UCSD-AML1 (cell line): ENCODE data around the gene PPIL1.

ENCODE experiments used
- DNase-seq: peaks from one replicate; lab custom pipeline; 2025; ENCODE audit not compliant: unreplicated experiment; lab: John Stamatoyannopoulos, UW

Gene PPIL1

DNA sequence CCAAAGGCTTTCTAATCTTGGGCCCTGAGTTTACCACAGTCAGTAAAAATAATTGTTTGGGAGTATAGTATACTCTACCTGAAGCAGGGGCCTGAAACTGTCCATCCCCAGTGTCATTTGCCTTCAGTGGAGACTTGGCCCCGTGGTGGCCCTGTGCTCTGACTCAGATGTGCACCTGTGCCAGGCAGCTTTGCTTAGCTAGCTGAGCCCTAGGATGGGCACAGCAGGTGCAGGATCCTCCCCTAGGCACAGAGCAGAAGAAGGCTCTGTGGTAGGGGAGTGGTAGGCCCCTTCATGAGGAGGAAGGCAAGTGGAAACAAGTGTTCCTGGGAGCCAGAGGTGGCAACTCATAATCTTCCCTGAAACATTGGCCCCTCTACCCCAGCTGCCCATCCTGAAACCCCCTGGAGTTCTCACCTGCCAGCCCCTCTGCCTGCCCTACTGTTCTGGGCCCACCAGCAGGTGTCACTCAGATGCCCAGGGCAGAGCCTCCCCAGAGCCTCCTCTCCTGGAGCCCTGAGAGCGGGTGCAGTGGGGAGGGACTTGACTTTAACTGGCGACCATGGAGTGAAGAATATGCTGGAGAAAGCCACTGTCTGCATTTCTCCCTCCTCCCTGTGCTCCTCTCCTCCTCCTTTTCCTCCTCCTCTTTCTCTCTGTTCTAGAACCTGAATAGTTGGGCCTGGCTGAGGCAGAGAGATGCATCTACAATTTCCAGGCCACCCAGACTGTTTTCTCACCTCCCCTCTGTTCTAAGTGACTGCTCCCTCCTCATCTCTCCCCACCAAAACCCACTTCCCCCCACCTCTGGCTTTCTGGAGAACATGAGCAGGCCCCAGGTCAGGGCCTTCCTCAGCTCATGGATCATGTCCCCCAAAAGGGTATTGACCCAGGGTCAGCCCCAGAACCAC is 38.2 kb downstream of the PPIL1 start:
- no peak for DNase-seq

DNA sequence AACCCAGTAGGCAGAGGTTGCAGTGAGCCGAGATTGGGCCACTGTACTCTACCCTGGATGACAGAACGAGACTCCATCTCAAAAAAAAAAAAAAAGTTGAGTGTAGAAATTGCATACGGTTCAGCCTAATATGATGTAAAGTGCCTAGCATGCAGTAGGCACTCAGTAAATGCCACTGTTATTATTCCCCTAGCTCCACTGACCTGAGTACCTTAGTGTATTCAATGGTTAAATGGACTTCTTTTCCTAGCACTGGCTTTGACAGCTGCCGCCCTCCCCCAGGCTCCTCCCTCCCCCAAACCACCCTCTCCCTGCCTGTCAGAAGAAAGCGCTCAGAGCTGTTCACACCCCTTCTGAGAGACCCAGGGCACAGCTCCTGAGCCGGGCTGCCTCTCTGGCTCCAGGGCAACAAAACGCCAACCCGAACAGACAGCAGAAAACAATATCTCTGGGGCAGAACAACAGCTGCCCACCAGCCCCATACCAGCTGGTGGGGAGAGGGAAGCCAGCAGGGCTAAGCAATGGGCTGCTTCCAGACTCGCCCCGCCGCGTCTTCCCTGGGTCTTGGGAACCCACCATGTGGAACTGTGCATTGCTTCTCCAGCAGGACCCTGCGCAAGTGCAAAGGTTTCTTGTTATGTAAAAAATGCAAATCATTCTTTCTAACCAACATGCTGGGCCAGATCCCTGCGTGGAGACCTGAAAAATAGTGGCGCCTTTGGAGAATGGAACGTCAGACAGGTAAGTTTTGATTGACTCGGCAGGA is 39.8 kb downstream of the PPIL1 start:
- DNase-seq, result no peak

DNA sequence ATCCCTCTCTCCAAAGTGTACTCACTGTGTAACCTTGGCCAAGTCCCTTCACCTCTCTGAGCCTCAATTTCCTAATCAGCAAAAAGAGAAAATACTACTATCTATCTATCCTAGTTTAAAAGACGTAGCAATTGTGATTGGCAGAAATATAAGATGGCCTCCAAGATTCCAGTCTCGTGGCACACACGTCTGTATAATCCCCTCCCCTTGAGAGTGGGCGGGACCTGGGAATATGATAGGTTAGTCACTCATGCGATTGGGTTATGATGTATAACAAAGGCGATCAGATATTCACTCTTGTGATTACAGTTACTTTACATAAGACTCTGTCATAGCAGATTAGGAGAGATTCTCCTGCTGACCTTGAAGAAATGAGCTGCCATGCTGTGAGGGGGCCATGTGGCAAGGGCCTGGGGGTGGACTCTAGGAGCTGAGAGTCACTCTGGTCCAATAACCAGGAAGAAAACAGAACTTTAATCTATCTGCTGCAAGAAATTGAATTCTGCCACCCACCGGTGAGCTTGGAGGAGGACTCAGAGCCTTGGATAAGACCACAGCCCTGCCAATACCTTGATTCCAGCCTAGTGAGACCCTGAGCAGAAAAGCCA is 41.3 kb downstream of the PPIL1 start:
- no peak for DNase-seq

DNA sequence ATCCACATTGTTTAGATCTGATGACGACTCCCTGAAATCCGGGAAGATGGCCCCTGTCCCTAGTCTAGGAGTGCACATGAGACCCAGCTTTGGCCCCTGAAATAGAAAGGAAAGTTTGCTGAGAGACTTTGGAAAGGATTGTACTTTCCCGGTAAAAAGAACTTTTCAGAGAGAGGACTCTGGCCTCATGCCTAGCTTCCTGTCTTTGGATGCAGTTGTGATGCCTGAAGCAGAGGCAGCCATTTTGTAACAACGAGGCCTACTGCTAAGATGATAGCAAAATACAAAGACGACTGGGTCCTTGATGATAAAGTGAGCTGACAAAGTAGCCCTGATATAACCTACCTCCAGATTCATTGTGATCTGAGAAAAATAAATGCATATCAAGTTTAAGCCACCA is 42.3 kb downstream of the PPIL1 start:
- DNase-seq, result no peak

DNA sequence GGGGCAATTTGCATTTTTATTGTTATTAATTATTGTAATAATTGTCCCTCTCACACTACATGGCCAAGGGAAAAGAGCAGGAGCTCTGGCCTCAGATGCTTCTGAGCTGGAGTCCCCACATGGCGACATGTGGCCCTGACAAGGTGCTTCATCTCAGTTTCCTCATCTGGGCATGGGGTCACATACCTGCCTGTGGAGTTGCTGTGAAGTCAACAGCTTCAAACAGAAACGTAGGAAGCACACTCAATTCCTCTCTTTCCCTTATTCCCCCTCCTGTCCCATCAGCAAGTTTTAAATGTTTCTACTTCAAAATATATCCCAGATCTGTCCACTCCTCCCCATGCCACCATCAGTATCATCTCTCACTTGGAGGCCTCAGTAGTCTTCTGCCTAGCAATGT is 44.0 kb downstream of the PPIL1 start:
- DNase-seq, result no peak

DNA sequence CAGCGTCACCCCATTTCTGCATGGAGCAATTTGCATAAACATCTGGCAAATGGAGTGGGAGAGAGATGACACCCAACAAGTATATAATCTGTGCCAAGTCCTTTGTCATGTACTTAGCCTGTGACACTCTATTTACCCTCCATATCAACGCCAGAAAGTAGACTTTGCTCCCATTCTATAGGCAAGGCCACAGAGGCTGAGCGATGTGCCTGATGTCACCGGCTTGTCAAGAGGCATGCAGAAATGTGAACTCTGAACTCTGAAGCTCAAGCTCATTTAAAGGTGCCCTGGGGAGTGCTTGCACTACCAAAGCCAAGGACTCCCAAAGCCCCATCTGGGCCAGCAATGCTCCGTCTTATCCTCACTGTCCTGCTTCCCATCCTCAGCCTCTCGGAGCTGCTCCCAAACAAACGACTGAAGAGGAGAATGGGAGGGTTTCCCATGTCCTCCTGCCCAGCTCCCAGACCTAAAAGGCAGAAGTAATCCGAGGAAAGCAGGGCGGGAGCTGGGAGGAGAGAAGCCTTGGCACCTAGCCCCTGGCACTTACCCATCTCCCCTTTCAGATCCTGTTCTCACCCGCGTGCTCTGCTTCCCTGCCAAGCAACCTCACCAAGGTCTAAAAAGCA is 44.6 kb downstream of the PPIL1 start:
- DNase-seq, result no peak

DNA sequence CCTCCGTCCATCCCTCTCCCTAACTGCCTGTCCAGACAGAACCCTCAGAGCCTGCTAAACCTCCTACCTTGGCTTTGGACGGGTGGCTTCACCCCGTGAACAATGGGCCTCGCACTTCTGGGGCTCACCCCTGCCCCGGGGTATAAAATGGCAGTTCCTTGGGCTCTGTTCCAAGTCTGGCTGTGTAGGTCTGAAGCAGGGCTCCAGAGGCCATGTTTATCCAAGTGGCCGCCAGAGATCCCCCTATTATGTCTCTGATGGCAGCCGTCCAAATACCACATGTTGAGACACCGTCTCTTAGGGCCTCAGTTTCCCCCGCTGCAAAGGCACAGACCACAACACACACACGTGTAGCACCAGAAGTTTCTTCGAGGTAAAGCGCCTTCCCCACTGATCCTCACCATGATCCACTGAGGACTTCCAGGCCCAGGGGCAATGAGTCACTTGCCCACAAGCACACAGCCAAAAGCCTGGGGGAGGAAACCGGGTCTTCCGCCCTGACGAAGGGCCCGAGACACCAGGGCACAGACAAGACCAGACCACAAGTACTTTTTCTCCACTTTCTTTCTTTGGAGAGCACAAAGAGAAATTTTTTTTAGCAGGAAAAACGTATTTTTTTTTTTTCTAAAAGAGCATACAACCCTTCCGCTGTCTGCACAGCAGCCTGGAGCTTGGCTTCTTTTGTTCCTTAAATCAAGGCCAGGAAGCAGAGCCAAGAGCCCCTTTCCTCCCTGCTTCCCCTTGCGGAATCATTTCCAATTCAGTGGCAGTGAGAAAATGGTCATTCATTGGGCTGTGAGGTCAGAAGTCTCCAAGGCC is 47.1 kb downstream of the PPIL1 start:
- DNase-seq, result peak; percentile 87

DNA sequence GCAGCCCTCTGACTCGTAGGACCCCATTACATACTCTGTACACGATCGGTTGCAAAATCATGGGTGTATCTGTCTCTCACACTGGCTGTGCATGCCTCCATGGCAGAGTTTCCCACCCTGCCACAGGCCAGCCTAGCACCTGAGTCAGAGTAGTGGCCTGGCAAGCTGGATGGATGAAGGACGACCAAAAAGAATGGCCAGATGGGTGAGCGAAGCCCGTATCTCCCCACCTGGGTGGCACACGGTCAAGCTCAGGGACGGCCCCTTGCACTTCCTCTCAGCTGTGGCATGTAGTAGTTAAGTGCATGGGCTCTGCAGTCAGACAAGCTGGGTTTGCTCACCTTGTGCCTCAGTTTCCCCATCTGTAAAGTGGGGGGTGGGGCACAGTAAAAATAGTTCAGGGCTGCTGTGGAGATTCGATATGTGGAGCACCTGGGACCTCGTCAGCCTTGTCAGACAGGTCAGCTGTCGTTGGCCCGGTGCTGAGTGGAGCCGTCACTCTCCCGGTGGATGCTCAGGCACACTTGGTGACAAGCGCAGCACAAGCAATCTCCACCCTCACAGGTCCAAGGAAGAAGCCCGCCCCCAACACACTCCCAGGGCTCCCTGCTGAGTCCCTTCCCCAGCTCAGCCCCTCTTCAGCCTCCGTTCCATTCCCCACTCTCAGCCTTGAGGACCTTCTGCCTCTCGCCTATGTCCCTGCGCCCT is 47.9 kb downstream of the PPIL1 start:
- DNase-seq, result no peak

DNA sequence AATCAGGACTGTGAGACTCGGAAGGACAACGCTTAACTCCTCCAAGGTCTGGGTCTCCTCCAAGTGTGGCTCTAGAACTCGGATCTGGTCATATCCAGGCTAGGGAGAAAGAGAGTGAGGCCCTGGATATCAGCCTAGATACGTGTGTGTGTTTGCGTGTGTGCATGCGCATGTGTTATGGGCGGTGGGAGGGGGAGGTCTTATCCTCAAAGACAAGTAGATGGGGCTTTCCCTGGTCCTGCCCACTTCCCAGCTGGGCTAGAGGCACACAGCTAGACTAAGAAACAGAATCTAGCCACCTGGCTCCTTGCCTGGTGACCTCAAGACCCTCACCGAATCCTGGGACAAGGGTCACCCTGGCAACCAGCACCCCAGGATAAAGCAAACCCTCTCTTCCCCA is 48.6 kb downstream of the PPIL1 start:
- DNase-seq, result no peak

DNA sequence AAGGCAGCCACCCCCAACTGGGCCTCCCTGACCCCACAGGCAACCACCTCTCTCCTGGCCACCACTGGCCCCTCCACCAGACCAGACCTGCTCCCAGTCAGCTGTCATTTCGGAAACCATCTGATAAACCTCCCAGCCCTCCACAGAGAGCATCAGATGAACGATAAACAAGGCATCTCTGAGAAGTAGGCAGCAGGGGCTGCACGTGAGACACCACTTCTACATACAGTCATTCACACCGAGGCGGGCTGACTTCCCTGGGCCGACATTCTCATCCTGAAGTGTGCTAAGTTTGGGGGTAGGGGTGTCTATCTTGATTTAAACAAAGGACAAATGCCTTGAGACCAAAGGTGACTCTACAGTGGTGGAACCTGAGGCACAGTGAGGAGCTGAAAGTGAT is 49.2 kb downstream of the PPIL1 start:
- no peak for DNase-seq

DNA sequence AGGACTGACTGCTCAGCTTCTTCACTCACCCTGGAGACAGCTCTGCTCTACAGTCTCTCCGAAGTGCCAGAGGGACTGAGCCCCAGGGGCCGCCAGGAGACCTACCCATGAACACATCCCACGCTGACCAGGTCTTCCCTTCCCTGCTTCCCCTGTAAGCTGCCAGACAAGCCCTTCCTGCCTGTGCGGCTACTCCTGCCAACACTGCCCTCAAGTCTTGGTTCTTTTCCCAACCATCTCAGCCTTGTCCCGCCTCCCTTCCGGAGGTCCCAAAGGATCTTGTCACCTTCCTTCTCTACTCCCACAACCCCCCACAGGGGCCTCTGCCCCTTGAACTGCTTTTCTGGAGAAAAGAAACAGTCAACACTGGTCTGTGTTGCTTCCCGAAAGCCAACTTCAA is 50.4 kb downstream of the PPIL1 start:
- no peak for DNase-seq

DNA sequence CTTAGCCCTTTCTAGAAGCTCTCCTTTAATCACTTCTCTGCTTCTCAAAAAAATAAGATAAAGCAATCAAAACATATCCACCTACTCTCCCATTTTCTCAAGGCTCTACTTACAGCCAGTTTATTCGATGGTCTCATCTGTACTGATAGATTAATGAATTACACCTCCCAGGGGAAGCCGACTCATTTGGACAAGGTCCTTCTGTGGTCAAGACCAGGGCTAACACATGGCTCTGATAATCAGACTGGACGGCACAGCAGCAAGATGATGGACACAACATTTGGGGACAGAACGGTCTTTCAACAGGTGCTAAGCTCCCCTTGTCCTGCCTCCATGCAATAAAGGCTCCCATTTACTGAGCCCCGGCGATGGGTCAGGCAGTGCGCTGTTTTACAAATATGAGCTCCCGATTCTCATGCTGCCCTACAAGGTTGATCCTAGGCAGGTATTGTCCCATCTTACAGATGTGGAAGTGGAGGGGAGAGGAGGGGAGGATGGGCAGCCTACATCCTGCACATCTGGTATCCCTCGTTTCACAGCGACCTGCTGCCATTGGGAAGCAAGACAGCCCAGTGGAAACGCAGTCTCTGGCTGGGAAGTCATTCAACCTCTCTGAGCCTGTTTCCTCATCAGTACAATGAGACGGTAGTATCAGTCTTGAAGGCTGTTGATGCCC is 51.0 kb downstream of the PPIL1 start:
- no peak for DNase-seq

DNA sequence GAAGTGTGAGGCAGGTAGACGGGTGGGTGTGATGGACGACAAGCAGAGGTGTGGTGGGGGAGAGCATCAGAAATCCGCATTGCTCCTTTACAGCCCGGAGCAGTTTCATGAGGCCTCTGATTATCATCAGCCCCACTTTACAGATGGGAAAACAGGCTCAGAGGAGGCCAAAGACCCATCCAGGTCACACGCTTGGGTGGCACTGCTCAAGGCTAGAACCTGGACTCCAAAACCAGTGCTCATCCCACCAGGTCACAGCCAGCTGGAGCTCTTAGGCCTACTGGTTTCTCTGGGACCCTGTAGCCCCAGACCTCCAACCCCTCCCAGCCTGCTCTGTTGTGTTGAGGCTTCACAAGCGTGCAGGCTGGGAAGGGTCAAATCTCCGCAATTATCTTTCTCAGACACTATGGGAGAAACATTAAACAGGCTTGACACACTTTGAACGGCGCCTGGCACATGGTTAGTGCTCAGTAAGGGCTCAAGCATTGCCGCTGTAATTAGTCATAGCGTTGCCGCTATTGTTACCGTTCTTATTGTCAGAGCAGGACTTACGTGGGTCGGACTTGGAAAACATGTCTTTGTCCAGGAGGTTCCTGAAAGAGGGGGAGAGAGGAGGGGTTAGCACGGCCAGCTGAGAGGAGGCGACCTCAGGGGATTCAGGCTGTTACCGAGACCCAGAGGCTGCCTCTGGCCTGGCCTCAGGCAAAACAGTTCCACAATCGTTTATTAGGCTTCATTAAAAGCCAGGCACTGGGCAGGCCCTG is 51.9 kb downstream of the PPIL1 start:
- no peak for DNase-seq

DNA sequence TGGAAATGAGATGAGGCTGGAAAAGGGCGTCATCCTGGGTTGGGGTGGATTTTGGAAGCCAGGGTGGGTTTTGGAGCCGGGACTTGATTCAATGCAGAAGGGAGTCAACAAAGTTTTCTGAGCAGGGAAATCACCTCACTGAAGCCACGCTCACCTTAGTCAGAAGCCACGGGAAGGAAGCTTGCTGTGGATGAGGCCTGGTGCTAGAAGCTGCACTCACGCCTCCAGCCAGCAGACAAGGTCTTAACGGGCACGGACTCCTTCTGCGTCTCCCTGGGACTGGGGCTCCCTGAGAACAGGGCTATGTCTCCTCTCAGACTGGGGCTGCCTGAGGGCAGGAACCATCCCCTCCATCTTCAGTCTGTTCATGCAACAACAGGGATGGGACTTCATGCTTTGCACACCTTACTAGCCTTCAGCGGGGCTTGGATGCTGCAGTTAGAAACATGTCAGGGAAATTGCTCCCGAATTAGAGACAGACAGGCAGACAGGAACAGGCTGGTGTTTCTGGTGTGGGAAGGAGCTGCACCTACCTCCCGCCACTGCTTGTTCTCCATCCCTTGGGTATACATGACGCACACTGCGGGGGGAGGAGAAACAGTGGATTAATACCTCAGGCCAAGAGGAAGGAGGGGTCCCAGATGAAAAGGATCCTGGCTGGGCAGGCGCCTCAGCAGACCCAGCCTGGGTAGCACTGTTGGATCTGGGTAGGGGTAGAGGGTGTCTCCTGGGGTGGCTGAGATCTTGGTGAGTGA is 52.8 kb downstream of the PPIL1 start:
- DNase-seq, result no peak

DNA sequence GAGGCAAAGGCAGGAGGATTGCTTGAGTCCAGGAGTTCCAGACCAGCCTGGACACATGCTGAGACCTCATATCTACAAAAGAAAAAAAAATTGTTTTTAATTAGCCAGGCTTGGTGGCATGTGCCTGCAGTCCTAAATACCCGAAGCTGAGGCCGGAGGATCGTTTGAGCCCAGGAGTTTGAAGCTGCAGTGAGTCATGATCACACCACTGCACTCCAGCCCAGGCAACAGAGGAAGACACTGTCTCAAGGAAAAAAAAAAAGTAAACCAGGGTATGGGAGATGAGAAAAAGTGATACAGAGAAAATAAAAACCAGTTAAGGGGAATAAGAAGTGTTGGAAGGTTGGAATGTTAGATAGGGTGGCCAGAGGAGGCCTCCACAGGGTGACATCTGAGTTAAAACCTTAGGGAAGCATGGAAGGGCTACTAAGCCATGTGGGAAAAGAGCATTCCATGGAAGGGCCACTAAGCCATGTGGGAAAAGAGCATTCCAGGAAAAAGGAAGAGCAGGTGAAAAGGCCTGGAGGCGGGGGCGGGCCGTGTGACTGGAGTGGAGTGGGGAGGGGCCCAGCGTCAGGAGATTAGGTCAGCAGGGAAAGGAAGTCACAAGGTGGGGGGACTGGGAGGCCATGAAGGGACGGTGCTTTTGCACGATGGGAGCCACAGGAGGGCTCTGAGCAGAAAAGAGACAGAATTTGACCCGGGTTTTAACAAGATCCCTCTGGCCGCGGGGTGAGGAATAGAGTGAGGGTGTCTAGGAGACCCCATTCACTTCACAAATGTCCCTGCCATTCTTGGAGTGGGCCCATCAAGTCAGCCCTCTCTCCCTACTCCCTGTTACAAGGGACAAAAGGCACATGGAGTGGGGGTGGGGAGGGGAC is 53.7 kb downstream of the PPIL1 start:
- DNase-seq, result no peak

DNA sequence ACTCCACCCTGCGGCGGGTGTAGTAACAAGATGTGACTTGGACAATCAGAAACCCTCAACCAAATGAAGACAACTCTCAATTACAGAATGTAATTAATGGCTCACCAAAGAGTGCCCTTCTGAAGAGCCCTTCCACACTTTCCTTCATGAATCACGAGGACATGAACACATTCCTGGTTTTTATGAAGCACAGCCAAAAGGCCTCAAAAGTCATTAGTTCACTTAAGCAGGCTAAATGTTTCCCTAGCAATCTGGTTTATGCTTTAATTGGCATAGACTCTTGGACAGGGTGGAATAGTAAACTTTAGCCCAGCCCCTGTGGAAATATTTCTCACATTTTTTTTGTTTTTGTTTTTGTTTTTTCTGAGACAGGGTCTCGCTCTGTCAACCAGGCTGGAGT is 55.8 kb downstream of the PPIL1 start:
- no peak for DNase-seq

DNA sequence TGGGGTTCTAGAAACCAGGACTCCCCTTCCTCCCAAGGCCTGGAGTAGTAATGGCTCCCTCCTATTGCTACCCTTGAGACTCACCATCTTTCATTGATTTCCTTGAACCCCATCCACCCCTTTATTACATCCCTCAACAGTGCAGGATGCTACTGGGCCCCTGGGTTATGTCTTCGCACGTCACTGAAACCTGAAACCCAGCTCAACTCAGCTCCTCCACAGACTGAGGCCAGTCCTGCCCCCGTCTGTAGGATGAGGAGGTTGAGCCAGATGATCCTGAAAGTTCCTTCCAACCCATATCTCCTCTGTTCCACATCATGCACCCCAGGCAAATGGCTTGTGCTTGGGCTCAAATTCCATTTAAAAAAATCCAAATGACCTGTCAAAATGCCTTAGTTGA is 56.8 kb downstream of the PPIL1 start:
- DNase-seq, result no peak
